ENCODE measurements around the gene P2RY2. TPM values are rescaled to one million over a fixed set of nuclear protein-coding genes. Genes with fewer than 3 reads are reported as not detected.
"Not testable (repeated sequence)": the region's sequence is repeated elsewhere in the genome, so short reads cannot be mapped to it uniquely, and the experiment has no call there.

The P2RY2 gene
- total and polyA plus RNA-seq, 7 donors = 0.16 to 6.2 (median 3.6) TPM; not detected in 3

DNA sequence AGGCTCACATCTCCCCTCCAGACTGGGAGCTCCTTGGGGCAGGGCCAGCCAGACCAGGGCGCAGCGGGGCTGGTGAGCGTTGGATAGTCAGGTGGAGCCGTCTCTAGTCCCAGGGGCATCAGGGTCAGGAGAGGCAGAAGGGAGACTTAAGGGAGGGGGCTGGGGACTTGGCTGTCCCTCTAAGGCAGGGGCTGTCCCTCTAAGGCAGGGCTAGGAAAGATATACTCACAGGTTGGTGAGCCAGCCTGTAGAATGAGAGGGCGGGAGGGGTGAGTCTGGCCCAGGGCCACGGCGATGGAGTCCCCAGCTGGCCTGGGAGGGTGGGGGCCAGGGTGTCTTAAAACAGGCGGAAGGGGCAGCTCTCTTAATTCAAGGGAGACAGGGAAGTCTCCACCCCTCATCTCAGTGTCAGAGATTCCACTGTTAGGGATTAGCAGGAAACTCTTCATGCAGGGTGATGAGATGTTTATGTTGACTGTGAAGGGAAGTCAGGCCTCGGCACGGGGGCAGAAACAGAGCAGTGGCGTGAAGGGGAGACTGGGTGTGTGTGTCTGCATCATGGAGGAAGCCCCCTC is 11.3 kb downstream of the P2RY2 start:
- Histone ChIP-seq H3K4me1 (peaks cover 0 to 16% (median 7%) of the 10 kb centered on the region in 4 donors), H3K27ac (no peak overlapping the region), H3K4me3 (no peak overlapping the region), H3K9me3 (no peaks in the 10 kb centered on the region), H3K36me3 (no peaks in the 10 kb centered on the region), H3K27me3 (no peaks in the 10 kb centered on the region)
- 77 to 80% methylated on average over 11 of the region's 11 CpGs for WGBS, 2 donors
- intact Hi-C loops (cut with DNase I) = no loop called here
- peak; percentile 44 for DNase-seq
- TF ChIP-seq POLR2AphosphoS5 (IDR thresholded peaks at IDR 0.05) (no peak), EP300 (IDR thresholded peaks at IDR 0.05) (no peak), POLR2A (IDR thresholded peaks at IDR 0.05) (no peak)
- TF ChIP-seq, protein P1, sequence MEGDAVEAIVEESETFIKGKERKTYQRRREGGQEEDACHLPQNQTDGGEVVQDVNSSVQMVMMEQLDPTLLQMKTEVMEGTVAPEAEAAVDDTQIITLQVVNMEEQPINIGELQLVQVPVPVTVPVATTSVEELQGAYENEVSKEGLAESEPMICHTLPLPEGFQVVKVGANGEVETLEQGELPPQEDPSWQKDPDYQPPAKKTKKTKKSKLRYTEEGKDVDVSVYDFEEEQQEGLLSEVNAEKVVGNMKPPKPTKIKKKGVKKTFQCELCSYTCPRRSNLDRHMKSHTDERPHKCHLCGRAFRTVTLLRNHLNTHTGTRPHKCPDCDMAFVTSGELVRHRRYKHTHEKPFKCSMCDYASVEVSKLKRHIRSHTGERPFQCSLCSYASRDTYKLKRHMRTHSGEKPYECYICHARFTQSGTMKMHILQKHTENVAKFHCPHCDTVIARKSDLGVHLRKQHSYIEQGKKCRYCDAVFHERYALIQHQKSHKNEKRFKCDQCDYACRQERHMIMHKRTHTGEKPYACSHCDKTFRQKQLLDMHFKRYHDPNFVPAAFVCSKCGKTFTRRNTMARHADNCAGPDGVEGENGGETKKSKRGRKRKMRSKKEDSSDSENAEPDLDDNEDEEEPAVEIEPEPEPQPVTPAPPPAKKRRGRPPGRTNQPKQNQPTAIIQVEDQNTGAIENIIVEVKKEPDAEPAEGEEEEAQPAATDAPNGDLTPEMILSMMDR (IDR thresholded peaks at IDR 0.05) = no peak

GRCh38 chr11:73229896-73230875 is 12.1 kb downstream of the P2RY2 start:
- H3K9me3 ChIP-seq = no peaks in the 10 kb centered on the region
- no peak overlapping the region for H3K4me3 ChIP-seq
- peak; percentile 39 for DNase-seq
- peaks cover 0 to 18% (median 7%) of the 10 kb centered on the region in 4 donors for H3K4me1 ChIP-seq
- H3K36me3 ChIP-seq = no peaks in the 10 kb centered on the region
- intact Hi-C loops (cut with DNase I) = no loop called here
- TF ChIP-seq EP300 (IDR thresholded peaks at IDR 0.05) = no peak
- TF ChIP-seq, protein P1 (IDR thresholded peaks at IDR 0.05) = no peak
- H3K27me3 ChIP-seq = no peaks in the 10 kb centered on the region
- 83 to 87% methylated on average over 16 of the region's 16 CpGs for WGBS, 2 donors
- no peak overlapping the region for H3K27ac ChIP-seq

DNA sequence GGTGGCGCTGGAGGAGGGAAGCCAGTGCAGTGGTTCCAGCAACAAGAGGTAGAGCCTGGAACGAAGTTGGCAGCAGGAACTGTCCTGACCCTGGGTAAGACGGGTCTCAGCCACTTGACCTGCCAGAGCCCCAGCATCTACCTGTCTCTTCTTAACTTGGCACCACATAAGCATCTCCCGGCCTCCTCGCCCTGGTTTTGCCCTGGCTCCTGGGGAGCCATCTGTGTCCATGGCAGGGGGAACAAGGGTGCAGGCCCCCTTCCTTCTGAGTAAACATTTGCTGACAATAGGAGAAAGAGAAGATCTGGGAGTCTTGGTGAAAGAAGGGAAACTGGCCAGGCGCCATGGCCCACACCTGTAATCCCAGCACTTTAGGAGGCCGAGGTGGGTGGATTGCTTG is 12.8 kb downstream of the P2RY2 start:
- WGBS, 2 donors = 94 to 95% methylated on average over 7 of the region's 7 CpGs
- H3K27ac ChIP-seq = no peak overlapping the region
- H3K9me3 ChIP-seq = no peaks in the 10 kb centered on the region
- TF ChIP-seq, protein P1 (IDR thresholded peaks at IDR 0.05) = no peak
- TF ChIP-seq POLR2AphosphoS5 (IDR thresholded peaks at IDR 0.05) (no peak), POLR2A (IDR thresholded peaks at IDR 0.05) (no peak), EP300 (IDR thresholded peaks at IDR 0.05) (no peak)
- H3K27me3 ChIP-seq = no peaks in the 10 kb centered on the region
- peaks cover 0 to 18% (median 7%) of the 10 kb centered on the region in 4 donors for H3K4me1 ChIP-seq
- no peak overlapping the region for H3K4me3 ChIP-seq
- H3K36me3 ChIP-seq = no peaks in the 10 kb centered on the region
- DNase-seq = peak; percentile 43
- intact Hi-C loops (cut with DNase I) = no loop called here

DNA sequence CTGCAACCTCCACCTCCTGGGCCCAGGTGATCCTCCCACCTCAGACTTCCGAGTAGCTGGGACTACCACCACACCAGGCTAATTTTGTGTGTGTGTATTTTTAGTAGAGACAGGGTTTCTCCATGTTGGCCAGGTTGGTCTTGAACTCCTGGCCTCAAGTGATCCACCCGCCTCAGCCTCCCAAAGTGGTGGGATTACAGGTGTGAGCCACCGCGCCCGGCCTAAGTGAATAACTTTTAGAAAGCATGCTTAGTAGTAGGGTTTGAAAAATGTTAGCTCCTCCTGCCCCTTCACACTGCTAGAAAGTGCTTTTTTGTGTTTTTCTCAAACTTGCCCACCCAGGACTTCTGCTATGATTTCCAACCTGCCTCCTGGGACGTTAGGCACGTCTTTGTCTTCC is 14.4 kb downstream of the P2RY2 start:
- H3K9me3 ChIP-seq; intact Hi-C loops (cut with DNase I); H3K4me3 ChIP-seq; DNase-seq; H3K36me3 ChIP-seq; H3K27me3 ChIP-seq; H3K27ac ChIP-seq: not testable (repeated sequence)
- WGBS, 2 donors = 96% methylated on average over 7 of the region's 7 CpGs
- peaks cover 0 to 18% (median 7%) of the 10 kb centered on the region in 4 donors for H3K4me1 ChIP-seq

- H3K9me3 ChIP-seq = no peaks in the 10 kb centered on the region
- TF ChIP-seq EP300 (IDR thresholded peaks at IDR 0.05) = no peak
- TF ChIP-seq, protein P1 (IDR thresholded peaks at IDR 0.05) = no peak
- no peak for TF ChIP-seq POLR2AphosphoS5 (IDR thresholded peaks at IDR 0.05)
- no peak for TF ChIP-seq POLR2A (IDR thresholded peaks at IDR 0.05)
- H3K4me1 ChIP-seq = peaks cover 0 to 18% (median 7%) of the 10 kb centered on the region in 4 donors
- H3K27me3 ChIP-seq = no peaks in the 10 kb centered on the region
- H3K36me3 ChIP-seq = no peaks in the 10 kb centered on the region
- peak; percentile 39 for DNase-seq
- no peak overlapping the region for H3K27ac ChIP-seq
- intact Hi-C loops (cut with DNase I) = no loop called here
- H3K4me3 ChIP-seq = no peak overlapping the region
Measured at GRCh38 chr11:73233211-73233610, 15.1 kb downstream of the P2RY2 start.

All from sigmoid colon (tissue), 7 donors.